Measurements from ENCODE around the gene CBX3. TPM values are rescaled to one million over a fixed set of nuclear protein-coding genes. Genes with fewer than 3 reads are reported as not detected.
"Not testable (repeated sequence)": the region's sequence is repeated elsewhere in the genome, so short reads cannot be mapped to it uniquely, and the experiment has no call there.

CBX3 gene
- total and polyA plus RNA-seq, 7 donors, result 58.1 to 101 (median 94.9) TPM

GRCh38 chr7:26238032-26238431 lies 36.5 kb downstream of the CBX3 start:
- TF ChIP-seq POLR2AphosphoS5 (IDR thresholded peaks at IDR 0.05) (no peak), CTCF (IDR thresholded peaks at IDR 0.05) (no peak), EP300 (IDR thresholded peaks at IDR 0.05) (no peak), POLR2A (IDR thresholded peaks at IDR 0.05) (no peak)
- intact Hi-C loops (cut with DNase I), result no loop called here
- 61 to 70% methylated on average over 3 of the region's 3 CpGs for WGBS, 2 donors
- H3K4me1 ChIP-seq, result no peaks in the 10 kb centered on the region
- no peaks in the 10 kb centered on the region for H3K27me3 ChIP-seq
- no peak overlapping the region for H3K27ac ChIP-seq
- H3K9me3 ChIP-seq, result no peaks in the 10 kb centered on the region
- no peaks in the 10 kb centered on the region for H3K36me3 ChIP-seq
- no peak for DNase-seq
- H3K4me3 ChIP-seq, result no peak overlapping the region

GRCh38 chr7:26245150-26245549 lies 43.6 kb downstream of the CBX3 start:
- intact Hi-C loops (cut with DNase I), result no loop called here
- TF ChIP-seq POLR2A (IDR thresholded peaks at IDR 0.05) (no peak), EP300 (IDR thresholded peaks at IDR 0.05) (no peak), CTCF (IDR thresholded peaks at IDR 0.05) (no peak), POLR2AphosphoS5 (IDR thresholded peaks at IDR 0.05) (no peak)
- no peaks in the 10 kb centered on the region for H3K9me3 ChIP-seq
- no peaks in the 10 kb centered on the region for H3K4me1 ChIP-seq
- no peak for DNase-seq
- H3K36me3 ChIP-seq, result no peaks in the 10 kb centered on the region
- H3K27ac ChIP-seq, result no peak overlapping the region
- 94 to 96% methylated on average over 13 of the region's 13 CpGs for WGBS, 2 donors
- H3K27me3 ChIP-seq, result no peaks in the 10 kb centered on the region
- no peak overlapping the region for H3K4me3 ChIP-seq

GRCh38 chr7:26250239-26250638 lies 48.7 kb downstream of the CBX3 start:
- 82% methylated on average over 12 of the region's 12 CpGs for WGBS, 2 donors
- Histone ChIP-seq H3K36me3 (no peaks in the 10 kb centered on the region), H3K27ac (no peak overlapping the region), H3K4me3 (no peak overlapping the region), H3K4me1 (no peaks in the 10 kb centered on the region), H3K9me3 (no peaks in the 10 kb centered on the region), H3K27me3 (no peaks in the 10 kb centered on the region)
- DNase-seq, result no peak
- TF ChIP-seq EP300 (IDR thresholded peaks at IDR 0.05) (no peak), CTCF (IDR thresholded peaks at IDR 0.05) (no peak), POLR2A (IDR thresholded peaks at IDR 0.05) (no peak), POLR2AphosphoS5 (IDR thresholded peaks at IDR 0.05) (no peak)
- intact Hi-C loops (cut with DNase I), result no loop called here

- H3K36me3 ChIP-seq; H3K27me3 ChIP-seq; H3K27ac ChIP-seq; H3K4me3 ChIP-seq; H3K4me1 ChIP-seq; H3K9me3 ChIP-seq; intact Hi-C loops (cut with DNase I); DNase-seq: not testable (repeated sequence)
- WGBS, 2 donors, result 97 to 98% methylated on average over 26 to 29 of the region's 29 CpGs
Measured at GRCh38 chr7:26261866-26262265, 60.3 kb downstream of the CBX3 start.

Other genes with a start within 250 kb of the CBX3 start
- gene NFE2L3, start 49.5 kb upstream of the CBX3 start, total RNA-seq, result 1 to 10 TPM in 3 of 4 donors, under 1 TPM in 1; 0.55 to 2.1 (median 1.7) TPM
- 10 to 100 TPM in 1 of 3 donors, 1 to 10 TPM in 1, under 1 TPM in 1; 0.60 to 15.0 (median 2.3) TPM for gene NFE2L3, start 49.5 kb upstream of the CBX3 start, polyA plus RNA-seq
- 100 to 1,000 TPM; 141 to 208 (median 181) TPM for gene HNRNPA2B1, start 999 bp upstream of the CBX3 start, total RNA-seq
- gene HNRNPA2B1, start 999 bp upstream of the CBX3 start, polyA plus RNA-seq, result 100 to 1,000 TPM; 437 to 885 (median 514) TPM
- gene SNX10, start 90.1 kb downstream of the CBX3 start, total RNA-seq, result 1 to 10 TPM; 1.7 to 6.4 (median 4.4) TPM
- gene SNX10, start 90.1 kb downstream of the CBX3 start, polyA plus RNA-seq, result 1 to 10 TPM; 4.9 to 8.2 (median 5.4) TPM